ENCODE measurements around the gene STARD8.

The STARD8 gene

GRCh38 chrX:68691921-68692320, 44.5 kb downstream of the STARD8 start:
- H3K4me3 ChIP-seq (ENCODE audit: low read depth, low read length) = no peak overlapping the region

DNA sequence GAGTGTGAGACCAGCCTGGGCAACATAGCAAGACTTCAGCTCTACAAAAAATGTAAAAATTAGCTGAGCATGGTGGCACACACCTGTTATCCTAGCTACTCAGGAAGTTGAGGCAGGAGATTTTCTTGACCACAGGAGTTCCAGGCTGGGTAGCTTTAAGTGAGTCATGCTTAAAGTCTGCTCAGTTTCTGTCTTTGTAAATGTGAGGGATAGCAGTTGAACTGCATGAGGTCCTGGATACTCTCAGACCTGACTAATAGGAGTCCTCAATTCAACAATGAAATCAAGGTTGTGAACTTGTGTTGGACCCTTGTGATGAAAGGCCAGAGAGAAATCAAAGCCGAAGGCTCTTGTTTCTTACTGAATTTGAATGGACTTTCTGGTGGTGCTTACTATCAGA, 45.2 kb downstream of the STARD8 start:
- TF ChIP-seq, protein P1, sequence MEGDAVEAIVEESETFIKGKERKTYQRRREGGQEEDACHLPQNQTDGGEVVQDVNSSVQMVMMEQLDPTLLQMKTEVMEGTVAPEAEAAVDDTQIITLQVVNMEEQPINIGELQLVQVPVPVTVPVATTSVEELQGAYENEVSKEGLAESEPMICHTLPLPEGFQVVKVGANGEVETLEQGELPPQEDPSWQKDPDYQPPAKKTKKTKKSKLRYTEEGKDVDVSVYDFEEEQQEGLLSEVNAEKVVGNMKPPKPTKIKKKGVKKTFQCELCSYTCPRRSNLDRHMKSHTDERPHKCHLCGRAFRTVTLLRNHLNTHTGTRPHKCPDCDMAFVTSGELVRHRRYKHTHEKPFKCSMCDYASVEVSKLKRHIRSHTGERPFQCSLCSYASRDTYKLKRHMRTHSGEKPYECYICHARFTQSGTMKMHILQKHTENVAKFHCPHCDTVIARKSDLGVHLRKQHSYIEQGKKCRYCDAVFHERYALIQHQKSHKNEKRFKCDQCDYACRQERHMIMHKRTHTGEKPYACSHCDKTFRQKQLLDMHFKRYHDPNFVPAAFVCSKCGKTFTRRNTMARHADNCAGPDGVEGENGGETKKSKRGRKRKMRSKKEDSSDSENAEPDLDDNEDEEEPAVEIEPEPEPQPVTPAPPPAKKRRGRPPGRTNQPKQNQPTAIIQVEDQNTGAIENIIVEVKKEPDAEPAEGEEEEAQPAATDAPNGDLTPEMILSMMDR (IDR thresholded peaks at IDR 0.05; ENCODE audit: borderline replicate concordance, insufficient read depth, low read depth, low read length) = no peak
- H3K4me3 ChIP-seq (ENCODE audit: low read depth, low read length) = no peak overlapping the region

More at GRCh38 chrX:68691921-68692320, 44.5 kb downstream of the STARD8 start:
- TF ChIP-seq, protein P1 (IDR thresholded peaks at IDR 0.05; ENCODE audit: borderline replicate concordance, insufficient read depth, low read depth, low read length) = no peak

GRCh38 chrX:68693481-68694434, 46.3 kb downstream of the STARD8 start:
- H3K4me3 ChIP-seq (ENCODE audit: low read depth, low read length) = no peak overlapping the region
- TF ChIP-seq, protein P1 (IDR thresholded peaks at IDR 0.05; ENCODE audit: borderline replicate concordance, insufficient read depth, low read depth, low read length) = no peak

GRCh38 chrX:68694435-68695205, 47.2 kb downstream of the STARD8 start:
- H3K4me3 ChIP-seq (ENCODE audit: low read depth, low read length) = no peak overlapping the region
- TF ChIP-seq, protein P1 (IDR thresholded peaks at IDR 0.05; ENCODE audit: borderline replicate concordance, insufficient read depth, low read depth, low read length) = no peak

DNA sequence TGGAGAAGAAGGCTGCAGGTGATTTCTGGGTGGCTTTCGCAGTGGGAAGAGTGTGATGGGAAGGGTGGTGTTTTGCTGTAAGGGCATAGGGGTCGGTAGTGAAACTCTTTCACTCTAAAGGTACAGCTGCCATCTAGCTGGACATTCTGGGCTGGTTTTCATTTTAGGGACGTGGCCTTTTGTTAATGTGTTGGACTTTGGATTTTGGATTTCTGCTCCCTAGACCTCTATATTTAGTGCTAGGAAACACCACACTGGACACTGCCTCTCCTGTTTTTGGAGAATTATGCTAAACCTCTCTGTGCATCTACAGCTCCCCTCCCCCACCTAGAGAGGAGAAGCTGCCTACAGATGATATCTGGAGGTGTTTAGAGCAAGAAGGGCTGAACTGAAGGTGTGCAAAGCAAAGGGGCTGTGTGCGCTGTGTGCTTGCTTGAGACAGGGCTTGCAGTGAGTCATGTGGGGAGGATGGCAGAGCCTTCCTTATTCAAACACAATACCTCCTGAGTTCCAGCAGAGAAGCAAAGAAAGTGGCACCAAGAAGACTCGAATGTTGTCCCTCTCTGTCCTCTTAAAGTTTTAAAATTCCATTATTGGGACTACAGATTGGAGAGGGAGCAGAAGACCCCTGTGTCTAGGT, 47.9 kb downstream of the STARD8 start:
- TF ChIP-seq, protein P1 (IDR thresholded peaks at IDR 0.05; ENCODE audit: borderline replicate concordance, insufficient read depth, low read depth, low read length) = no peak
- no peak overlapping the region for H3K4me3 ChIP-seq (ENCODE audit: low read depth, low read length)

DNA sequence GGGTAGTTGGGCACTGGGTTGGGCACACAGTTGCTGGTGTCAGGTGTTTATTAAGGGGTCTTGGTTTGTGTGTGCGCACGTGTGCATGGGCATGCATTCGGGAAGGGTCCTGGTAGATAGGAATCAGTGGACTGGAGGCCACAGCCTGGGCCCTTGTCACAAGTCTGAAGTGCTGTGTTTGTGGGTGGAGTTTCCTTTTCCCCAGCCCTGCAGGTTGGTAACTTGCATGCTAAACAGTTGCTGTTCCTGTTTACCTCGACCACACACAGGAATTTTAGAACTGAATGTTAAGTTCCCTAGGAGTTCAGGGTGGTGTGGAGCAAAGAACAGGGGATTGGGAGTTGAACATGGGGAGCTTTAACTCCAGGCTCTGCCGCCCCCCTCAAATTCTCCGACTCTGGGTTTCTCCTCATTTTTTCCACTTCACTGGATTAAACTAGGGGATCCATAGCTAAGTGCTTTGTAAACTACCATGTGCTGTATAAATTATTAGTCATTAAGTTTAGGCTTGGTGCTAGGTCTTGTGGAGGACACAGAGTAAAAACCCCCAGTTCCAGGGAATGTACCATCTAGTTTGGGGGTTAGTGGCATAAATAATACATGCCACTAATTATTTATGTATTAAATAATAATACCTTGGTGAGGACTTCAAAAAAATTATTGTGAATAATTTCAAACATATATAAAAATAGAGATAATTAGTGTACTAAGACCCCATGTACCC, 49.0 kb downstream of the STARD8 start:
- TF ChIP-seq, protein P1 (IDR thresholded peaks at IDR 0.05; ENCODE audit: borderline replicate concordance, insufficient read depth, low read depth, low read length) = no peak
- H3K4me3 ChIP-seq (ENCODE audit: low read depth, low read length) = no peak overlapping the region

Measured in GM12875 (cell line).